Activated T-helper 1 cell treated with anti-CD3 and anti-CD28 coated beads, Interleukin-12 subunit alpha, Interleukin-12 subunit beta, Interleukin-2, Interleukin-4 antibody, amounts not matched to agents 30 ng/mL and 10 ng/mL and 1 ng/mL, durations not matched to agents 14 hours and 24 hours and 36 hours (primary cell): ENCODE measurements around the gene CLMP. TPM values are rescaled to one million over a fixed set of nuclear protein-coding genes. Genes with fewer than 3 reads are reported as not detected.

Source experiments
- DNase-seq: peaks from one replicate; pipeline ENCODE4 v3.0.0; 2021; ENCODE audit warnings: low spot score
- H3K27ac Mint-ChIP-seq: one replicate; pipeline ENCODE4 v1.8.0; 2021; ENCODE audit warnings: mild to moderate bottlenecking, mixed read lengths
- H3K27me3 Mint-ChIP-seq: one replicate; pipeline ENCODE4 v1.8.0; 2022; ENCODE audit warnings: mild to moderate bottlenecking, moderate library complexity, mixed read lengths; ENCODE audit not compliant: insufficient read depth
- H3K36me3 Mint-ChIP-seq: one replicate; pipeline ENCODE4 v1.8.0; 2021; ENCODE audit warnings: low read depth, mixed read lengths
- H3K4me1 Mint-ChIP-seq: one replicate; pipeline ENCODE4 v1.8.0; 2021; ENCODE audit warnings: low read depth, mixed read lengths
- H3K4me3 Mint-ChIP-seq: one replicate; pipeline ENCODE4 v1.8.0; 2021; ENCODE audit warnings: mild to moderate bottlenecking, moderate library complexity, mixed read lengths
- H3K9me3 Mint-ChIP-seq: one replicate; pipeline ENCODE4 v1.8.0; 2021; ENCODE audit warnings: mixed read lengths
- intact Hi-C: fragments of 100-400 bp; cut with micrococcal nuclease; formaldehyde crosslinking; loops from one replicate; pipeline ENCODE4 v1.15.1; 2024
- total RNA-seq: library from RNA; stranded (reverse); gene quantifications from 2 replicates; pipeline ENCODE4 v1.2.3, GENCODE V29; 2022

Gene CLMP
- total RNA-seq, 1 donor from 2014 or later: not detected

DNA sequence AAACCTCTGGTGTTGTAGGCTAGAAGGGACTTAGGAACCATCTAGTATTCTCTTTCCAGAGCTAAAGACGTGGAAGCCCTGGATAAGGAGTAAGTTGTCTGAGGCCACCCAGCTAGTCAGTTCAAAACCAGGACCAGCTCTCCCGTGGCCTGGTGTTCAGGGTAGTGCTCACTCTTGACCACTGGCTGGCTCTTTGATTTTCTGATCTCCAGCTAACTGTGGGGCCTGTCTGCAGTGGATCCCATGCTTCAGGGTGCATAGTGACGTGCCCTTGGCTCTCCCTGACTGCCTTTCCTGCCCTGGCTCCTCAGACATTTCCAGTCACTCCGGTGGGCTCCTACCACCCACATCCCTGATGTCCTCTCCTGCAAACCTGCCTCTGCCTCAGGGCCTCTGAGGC lies 1.3 kb downstream of the CLMP start:
- Mint-ChIP-seq H3K9me3 (no peaks in the 10 kb centered on the region), H3K36me3 (no peaks in the 10 kb centered on the region), H3K4me1 (peaks cover 13% of the 10 kb centered on the region), H3K4me3 (no peak overlapping the region), H3K27ac (no peak overlapping the region), H3K27me3 (peaks cover 81% of the 10 kb centered on the region)
- no peak for DNase-seq
- intact Hi-C loops: no loop called here

DNA sequence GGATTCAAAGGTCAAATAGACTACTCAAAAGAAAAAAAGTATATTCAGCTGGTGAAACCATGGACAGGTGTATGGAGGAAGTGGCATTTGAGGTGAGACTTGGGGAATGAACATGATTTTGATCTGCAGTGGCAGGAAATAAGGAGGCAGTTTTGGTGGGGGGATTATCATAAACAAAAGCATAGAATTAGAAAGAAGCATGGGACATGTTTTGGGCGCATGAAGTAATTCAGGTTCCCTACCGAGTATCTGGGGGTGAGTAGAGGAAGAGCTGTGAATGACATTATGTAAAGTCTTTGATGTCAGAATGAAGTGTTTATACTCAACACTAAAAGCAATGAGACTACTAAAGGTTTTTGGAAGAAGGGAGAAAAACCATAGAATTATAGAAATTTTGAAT lies 3.1 kb downstream of the CLMP start:
- H3K27ac Mint-ChIP-seq: no peak overlapping the region
- peaks cover 83% of the 10 kb centered on the region for H3K27me3 Mint-ChIP-seq
- intact Hi-C loops: no loop called here
- H3K36me3 Mint-ChIP-seq: no peaks in the 10 kb centered on the region
- no peak overlapping the region for H3K4me3 Mint-ChIP-seq
- no peaks in the 10 kb centered on the region for H3K9me3 Mint-ChIP-seq
- no peak for DNase-seq
- peaks cover 13% of the 10 kb centered on the region for H3K4me1 Mint-ChIP-seq

DNA sequence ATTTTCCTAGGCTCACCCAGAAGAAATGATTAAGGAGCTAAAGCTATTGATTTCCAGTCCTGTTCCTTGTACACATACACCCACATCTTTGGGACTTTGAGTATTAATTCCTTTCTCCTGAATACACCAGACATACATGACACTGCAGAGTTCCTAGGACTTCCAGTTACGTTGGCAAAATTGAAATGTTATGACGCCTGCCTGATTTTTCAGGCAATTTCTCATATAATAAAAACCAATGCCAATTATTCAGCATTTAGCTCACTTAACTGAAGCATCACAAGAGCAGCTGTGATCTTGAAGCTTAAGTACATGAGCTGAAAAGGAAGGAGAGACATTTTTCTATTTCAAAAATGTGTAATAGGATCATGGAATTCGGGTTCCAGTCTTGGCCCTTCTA lies 4.5 kb downstream of the CLMP start:
- Mint-ChIP-seq H3K36me3 (no peaks in the 10 kb centered on the region), H3K4me1 (peaks cover 12% of the 10 kb centered on the region), H3K4me3 (no peak overlapping the region), H3K9me3 (no peaks in the 10 kb centered on the region), H3K27ac (no peak overlapping the region), H3K27me3 (peaks cover 77% of the 10 kb centered on the region)
- intact Hi-C loops: no loop called here
- no peak for DNase-seq

DNA sequence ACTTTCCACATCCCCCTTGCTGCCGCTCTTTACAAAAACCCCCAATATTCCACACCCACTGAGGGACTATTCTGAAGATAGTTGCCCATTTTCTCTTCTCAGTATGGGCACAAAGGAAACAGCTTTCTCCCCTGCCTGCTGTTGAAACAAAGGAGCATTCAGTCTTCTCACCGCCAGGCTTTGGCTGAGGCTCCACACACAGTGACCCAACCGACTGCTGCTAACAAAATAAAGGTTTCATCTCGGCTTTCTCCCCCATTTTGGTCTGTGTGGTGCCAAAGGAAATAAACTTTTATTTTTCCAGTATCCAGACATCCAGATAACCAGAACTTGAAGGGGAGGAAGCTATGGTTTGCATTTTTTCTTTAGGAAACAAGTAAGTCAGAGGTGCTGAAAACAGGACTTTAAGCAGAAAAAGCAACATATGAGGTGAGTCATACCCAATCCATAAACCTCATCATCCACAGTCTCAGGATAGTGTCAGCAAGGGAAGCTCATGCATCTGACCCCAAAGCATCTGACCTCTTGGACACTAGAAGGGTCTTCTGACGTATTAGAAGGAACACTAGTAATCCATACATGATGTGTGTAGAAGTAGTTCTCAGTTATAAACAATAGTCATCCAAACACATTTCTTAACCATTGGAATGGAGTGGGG lies 6.4 kb downstream of the CLMP start:
- intact Hi-C loops: no loop called here
- no peak overlapping the region for H3K4me3 Mint-ChIP-seq
- no peak for DNase-seq
- no peaks in the 10 kb centered on the region for H3K9me3 Mint-ChIP-seq
- peaks cover 8% of the 10 kb centered on the region for H3K4me1 Mint-ChIP-seq
- H3K27ac Mint-ChIP-seq: no peak overlapping the region
- H3K36me3 Mint-ChIP-seq: no peaks in the 10 kb centered on the region
- peaks cover 67% of the 10 kb centered on the region for H3K27me3 Mint-ChIP-seq

DNA sequence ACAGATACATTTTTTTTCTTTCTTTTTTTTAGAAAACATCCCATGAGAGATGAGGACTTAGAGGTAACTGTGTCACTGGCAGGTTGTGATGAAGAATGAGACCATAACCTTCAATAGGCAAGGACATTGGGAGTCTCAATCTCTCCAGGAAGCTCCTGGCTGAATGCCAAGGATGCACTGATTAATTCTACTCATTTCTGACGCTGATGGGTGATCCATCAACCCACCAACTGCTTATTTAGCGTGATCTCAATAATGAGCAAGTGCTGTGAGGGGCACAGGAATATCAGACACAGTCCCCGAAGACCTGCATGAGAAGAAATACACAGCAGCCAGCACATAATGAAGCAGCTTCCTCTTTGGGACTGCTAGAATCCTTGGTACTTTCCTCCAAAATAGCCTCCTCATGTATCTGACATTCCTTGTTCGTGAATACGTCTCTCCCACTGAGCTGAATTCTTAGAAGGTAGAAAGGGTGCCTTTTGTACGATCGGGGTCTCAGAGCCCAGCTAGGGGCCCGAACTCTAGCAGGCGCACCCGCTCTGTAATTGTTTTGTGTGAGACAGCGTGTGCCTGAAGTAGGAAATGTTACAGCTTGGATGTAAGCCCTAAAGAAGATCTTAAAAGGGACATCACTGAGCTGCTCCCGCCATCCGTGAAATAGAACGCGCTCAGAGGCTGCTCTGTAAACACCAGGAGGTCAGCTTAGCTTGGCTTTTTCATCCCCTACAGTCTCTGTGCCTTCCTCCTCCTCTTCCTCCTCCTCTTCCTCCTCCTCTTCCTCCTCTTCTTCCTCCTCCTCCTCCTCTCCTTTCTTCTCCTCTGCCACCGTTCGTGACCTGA lies 7.2 kb downstream of the CLMP start:
- DNase-seq: no peak
- intact Hi-C loops: no loop called here
- peaks cover 8% of the 10 kb centered on the region for H3K4me1 Mint-ChIP-seq
- H3K9me3 Mint-ChIP-seq: no peaks in the 10 kb centered on the region
- no peaks in the 10 kb centered on the region for H3K36me3 Mint-ChIP-seq
- H3K27me3 Mint-ChIP-seq: peaks cover 59% of the 10 kb centered on the region
- H3K4me3 Mint-ChIP-seq: no peak overlapping the region
- no peak overlapping the region for H3K27ac Mint-ChIP-seq

DNA sequence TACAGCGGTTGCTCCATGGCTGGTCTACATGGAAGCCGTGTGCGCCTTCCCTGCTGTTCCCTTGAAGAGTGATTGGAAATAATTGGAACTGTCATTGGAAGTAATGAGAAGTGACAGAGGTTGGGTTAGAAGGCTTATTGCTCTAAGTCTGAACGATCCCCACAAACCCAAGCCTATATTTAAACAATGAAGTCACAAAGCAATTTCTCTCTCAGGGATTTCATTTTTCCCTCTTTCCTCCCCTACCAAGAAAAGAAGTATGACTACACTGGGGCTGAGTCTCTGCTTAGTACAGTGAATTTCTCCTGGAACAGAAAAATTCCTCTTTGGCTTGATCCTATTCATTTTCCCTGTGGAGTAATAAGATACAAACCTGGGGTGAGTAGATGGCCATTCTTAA lies 7.8 kb downstream of the CLMP start:
- DNase-seq: no peak
- peaks cover 7% of the 10 kb centered on the region for H3K4me1 Mint-ChIP-seq
- peaks cover 58% of the 10 kb centered on the region for H3K27me3 Mint-ChIP-seq
- no peaks in the 10 kb centered on the region for H3K9me3 Mint-ChIP-seq
- no peaks in the 10 kb centered on the region for H3K36me3 Mint-ChIP-seq
- intact Hi-C loops: no loop called here
- H3K27ac Mint-ChIP-seq: no peak overlapping the region
- no peak overlapping the region for H3K4me3 Mint-ChIP-seq

DNA sequence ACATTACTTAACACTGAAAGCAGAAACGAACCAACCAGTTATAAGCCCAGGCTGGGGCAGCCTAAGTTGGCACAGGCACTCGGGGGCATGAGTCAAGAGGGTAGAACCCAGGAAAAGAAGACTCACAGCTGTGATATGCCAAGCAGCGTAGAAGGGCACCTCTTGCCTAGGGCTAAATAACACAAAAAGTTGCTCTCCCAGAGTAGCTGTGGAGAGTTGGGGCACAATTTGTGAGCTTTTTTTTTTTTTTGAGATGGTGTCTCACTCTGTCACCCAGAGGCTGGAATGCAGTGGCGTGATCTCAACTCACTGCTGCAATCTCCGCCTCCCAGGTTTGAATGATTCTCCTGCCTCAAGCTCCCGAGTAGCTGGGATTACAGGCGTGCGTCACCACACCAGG lies 8.8 kb downstream of the CLMP start:
- Mint-ChIP-seq H3K36me3 (no peaks in the 10 kb centered on the region), H3K4me1 (no peaks in the 10 kb centered on the region), H3K27ac (no peak overlapping the region), H3K27me3 (peaks cover 58% of the 10 kb centered on the region), H3K9me3 (no peaks in the 10 kb centered on the region), H3K4me3 (no peak overlapping the region)
- DNase-seq: no peak
- intact Hi-C loops: no loop called here

DNA sequence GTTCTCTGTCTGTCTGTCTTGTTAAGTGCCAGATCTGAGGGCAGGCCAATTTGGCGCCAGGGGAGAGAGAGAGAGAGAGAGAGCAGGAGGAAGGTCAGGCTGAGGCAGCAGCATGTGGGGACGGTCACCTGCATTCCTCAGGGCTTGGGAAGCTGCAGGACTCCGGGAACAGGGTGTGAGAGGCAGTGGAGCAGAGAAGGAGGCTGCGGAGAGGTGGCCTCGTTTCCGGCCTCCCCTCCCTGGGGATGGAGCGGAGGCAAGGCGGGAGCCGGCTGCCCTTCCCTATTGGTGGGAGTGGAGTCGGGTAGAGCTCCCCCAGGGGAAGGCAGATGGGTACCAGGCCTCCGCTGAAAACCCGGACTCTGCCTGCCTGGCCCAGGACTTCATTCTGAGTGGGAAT lies 9.7 kb downstream of the CLMP start:
- intact Hi-C loops: no loop called here
- Mint-ChIP-seq H3K27me3 (peaks cover 52% of the 10 kb centered on the region), H3K9me3 (no peaks in the 10 kb centered on the region)

DNA sequence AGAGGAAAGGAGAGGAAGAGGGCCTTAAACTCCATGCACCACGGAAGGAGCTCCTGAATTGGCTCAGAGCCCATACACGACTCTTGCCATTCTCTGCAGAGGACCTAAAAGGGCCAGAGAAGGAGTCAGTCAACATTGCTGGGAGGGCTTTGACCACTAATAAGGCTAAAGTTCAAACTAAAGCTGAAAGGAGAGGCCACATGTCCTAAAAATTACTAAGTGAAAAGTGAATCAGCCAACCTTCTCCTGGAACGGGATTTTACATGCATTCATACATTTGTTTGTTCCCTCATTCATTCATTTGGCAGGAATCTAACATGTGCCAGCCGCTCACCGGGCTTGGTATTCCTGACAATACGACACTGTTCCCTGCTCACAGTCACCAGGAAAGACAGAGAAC lies 10.5 kb downstream of the CLMP start:
- Mint-ChIP-seq H3K36me3 (no peaks in the 10 kb centered on the region), H3K9me3 (no peaks in the 10 kb centered on the region), H3K27ac (no peak overlapping the region), H3K4me3 (no peak overlapping the region), H3K27me3 (peaks cover 51% of the 10 kb centered on the region), H3K4me1 (no peaks in the 10 kb centered on the region)
- no peak for DNase-seq
- intact Hi-C loops: no loop called here

More for the DNA sequence above, 9.7 kb downstream of the CLMP start:
- H3K4me1 Mint-ChIP-seq: no peaks in the 10 kb centered on the region
- DNase-seq: no peak
- H3K36me3 Mint-ChIP-seq: no peaks in the 10 kb centered on the region
- H3K27ac Mint-ChIP-seq: no peak overlapping the region
- no peak overlapping the region for H3K4me3 Mint-ChIP-seq

DNA sequence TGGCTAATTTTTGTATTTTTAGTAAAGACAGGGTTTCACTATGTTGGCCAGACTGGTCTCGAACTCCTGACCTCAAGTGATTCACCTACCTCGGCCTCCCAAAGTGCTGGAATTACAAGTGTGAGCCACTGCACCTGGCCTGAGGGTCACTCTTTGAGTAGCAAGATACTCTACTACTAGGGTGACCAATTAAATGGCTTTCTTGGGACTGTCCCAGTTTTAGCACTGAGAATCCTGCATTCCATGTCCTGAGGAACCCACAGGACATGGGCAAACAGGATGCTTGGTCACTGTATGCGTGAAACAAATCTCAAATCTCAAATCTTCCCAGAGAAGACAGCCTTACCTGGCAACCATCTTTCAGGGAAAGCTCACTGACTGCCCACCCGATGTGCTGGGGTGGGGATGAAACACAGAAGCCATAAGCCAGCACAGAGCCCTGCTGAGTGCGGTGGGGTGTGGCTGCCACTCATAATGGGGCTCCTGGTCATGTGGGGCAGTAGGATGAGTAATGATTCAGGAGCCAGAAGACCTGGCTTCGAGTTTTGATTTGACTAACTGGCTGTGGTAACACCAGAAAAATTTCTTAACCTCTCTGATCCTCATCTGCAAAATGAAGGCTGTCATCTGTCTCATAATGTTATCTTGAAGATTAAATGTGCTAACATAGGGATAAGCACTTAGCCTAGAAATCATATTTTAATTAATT lies 11.5 kb downstream of the CLMP start:
- H3K27ac Mint-ChIP-seq: no peak overlapping the region
- H3K9me3 Mint-ChIP-seq: no peaks in the 10 kb centered on the region
- H3K36me3 Mint-ChIP-seq: no peaks in the 10 kb centered on the region
- H3K4me3 Mint-ChIP-seq: no peak overlapping the region
- H3K27me3 Mint-ChIP-seq: peaks cover 41% of the 10 kb centered on the region
- no peak for DNase-seq
- H3K4me1 Mint-ChIP-seq: no peaks in the 10 kb centered on the region
- intact Hi-C loops: no loop called here

DNA sequence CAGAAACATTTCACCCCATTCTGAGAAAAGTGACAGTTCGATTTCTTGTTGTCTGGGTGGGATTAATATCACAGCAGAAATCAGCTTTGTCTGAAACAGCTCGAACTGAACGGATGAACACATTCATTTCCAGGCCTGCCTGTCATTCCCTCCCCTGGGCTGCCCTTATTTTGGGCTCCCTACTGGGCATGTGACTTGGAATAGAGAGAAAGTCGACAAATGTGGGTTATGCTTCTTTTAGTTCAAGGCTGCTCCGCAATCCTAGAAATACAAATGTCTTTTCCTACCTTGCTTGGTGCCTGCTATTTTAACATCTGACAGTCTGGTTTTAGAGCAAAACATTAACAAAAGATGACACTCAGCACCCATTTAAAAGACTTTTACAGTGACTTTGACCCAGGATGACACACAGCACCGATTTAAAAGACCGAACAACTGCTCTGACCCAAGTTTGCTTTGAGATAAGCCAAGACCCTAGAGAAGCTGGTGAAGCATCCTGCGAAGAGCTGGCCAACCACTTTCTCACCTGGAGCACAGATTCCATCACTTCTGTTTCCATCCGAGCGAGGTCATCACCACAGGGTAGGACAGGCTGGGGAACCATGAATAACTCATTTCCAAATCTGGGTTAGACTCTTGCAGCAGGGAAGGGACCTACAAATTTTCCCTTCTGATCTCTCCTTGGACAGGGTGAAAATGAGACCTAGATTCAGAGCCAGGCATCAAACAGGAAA lies 13.1 kb downstream of the CLMP start:
- no peak overlapping the region for H3K4me3 Mint-ChIP-seq
- no peak for DNase-seq
- H3K27ac Mint-ChIP-seq: no peak overlapping the region
- peaks cover 2% of the 10 kb centered on the region for H3K4me1 Mint-ChIP-seq
- intact Hi-C loops: no loop called here
- no peaks in the 10 kb centered on the region for H3K9me3 Mint-ChIP-seq
- H3K27me3 Mint-ChIP-seq: peaks cover 27% of the 10 kb centered on the region
- no peaks in the 10 kb centered on the region for H3K36me3 Mint-ChIP-seq

DNA sequence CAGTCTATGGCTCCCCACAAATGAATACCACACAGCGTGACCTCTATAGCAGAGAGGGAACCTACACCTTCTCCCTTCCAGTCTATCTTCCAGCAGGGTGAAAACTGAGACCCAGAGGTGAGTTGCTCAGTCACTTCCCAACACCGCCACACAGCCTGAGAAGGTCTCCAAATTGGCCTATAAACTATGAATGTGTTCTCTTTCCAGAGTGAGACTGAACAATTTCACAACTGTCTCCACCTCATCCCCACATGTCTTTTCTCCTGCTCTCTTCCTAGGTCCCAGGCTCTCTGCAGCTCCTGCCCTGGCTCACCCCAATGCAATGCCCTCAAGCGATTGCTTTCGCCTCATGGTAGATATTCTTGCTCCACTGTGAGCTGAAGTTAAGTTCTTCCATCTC lies 14.0 kb downstream of the CLMP start:
- intact Hi-C loops: no loop called here
- peaks cover 23% of the 10 kb centered on the region for H3K27me3 Mint-ChIP-seq
- DNase-seq: no peak
- no peak overlapping the region for H3K4me3 Mint-ChIP-seq
- no peaks in the 10 kb centered on the region for H3K36me3 Mint-ChIP-seq
- no peaks in the 10 kb centered on the region for H3K9me3 Mint-ChIP-seq
- H3K4me1 Mint-ChIP-seq: peaks cover 6% of the 10 kb centered on the region
- H3K27ac Mint-ChIP-seq: no peak overlapping the region

DNA sequence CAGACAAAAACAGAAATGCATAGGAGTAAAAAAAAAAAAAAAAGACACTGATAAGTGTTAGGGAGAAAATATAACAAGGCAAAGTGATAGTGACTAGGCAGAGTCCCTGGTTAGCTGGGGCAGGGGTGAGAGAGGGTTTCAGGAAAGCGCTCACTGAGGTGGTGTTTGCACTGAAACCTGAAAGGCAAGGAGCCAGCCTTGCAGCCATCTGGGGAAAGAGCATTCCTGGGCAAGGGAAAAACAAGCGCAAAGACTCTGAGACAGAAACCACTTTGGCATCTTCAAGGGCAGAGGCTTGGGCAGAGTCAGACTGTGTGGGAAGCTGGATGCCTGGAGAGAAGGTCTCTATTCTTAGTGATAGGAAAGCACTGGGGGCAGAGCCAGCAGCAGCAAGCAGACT lies 14.5 kb downstream of the CLMP start:
- no peak overlapping the region for H3K4me3 Mint-ChIP-seq
- H3K27ac Mint-ChIP-seq: no peak overlapping the region
- no peaks in the 10 kb centered on the region for H3K36me3 Mint-ChIP-seq
- H3K27me3 Mint-ChIP-seq: peaks cover 27% of the 10 kb centered on the region
- intact Hi-C loops: no loop called here
- no peak for DNase-seq
- no peaks in the 10 kb centered on the region for H3K9me3 Mint-ChIP-seq
- H3K4me1 Mint-ChIP-seq: peaks cover 6% of the 10 kb centered on the region
